ENCODE data around the gene FBN2.
A peak's percentile ranks its signal among the peaks of the same experiment; 100 is the strongest.

The FBN2 gene

DNA sequence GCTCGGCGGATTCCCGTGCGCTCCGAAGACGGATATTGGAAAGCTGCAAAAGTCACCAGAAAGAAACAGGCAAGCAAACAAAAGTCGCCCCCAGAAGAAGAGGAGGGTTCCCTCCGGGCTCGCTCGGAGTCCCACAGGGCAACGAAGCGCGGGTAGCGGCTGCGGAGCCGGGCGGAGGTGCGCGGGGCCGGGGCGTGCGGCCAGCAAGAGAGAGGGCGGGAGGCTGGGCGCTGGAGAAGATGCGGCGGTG lies at the start of gene FBN2:
FBN2 (minus strand) TSS at position 246 of the 250 bp plus-strand sequence. CDS start 642 bp downstream, outside the sequence.
- no peak for DNase-seq (ENCODE audit: low spot score)

DNA sequence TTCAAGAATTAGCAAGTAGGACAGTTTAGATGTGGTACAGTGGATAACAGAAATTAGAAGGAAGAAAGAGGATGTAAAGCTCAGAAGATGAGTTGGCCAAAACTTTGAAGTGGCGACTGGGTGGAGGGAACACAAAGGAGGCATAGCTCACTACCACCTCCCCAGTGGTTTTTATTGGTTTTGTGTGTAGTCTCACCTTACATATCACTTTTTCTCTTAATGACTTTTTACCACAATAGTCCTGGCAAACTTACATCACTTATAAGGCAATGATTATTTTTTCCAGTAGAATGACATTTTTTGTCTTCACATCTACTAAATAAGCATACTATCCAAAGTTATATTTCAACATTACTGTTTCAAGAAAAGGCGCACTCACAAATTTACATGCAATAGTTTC lies 49.2 kb upstream of the FBN2 start:
- DNase-seq (ENCODE audit: low spot score), result no peak

DNA sequence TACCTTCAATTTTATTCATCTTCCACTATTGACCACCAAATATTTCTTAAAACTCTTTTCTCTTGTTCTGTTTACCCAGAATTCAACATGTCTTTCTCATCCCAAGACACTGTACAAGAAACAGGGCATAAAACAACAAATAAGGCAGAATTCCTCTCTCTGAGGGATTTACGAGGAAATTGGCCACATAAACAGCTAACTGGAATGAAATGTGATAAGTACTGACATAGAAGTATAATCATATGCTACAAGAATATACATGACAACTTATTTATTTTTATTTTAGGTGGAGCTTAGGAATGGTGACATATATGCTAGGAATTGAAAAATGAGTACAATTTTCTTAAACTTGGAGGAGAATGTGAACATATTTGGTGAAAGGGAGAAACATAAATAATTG lies 48.8 kb upstream of the FBN2 start:
- no peak for DNase-seq (ENCODE audit: low spot score)

DNA sequence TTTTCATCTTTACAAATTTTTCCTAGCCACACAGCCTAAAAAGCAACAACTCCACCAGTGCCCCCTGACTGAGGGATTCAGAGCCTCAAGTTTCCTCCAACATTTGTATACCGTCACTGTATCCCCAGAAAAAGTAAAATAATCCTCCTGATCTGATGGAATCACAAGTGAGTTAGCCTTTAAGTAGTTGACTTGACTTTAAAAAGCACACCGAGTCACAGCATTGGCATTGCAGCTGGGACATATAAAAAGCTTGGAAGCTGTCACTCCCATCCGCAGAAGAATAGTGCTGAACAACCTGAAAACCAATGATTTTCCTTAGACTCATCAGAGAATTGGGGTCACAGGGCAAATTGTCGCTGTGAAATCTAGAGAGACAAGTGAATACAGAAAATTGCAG lies 41.6 kb upstream of the FBN2 start:
- DNase-seq (ENCODE audit: low spot score), result no peak

DNA sequence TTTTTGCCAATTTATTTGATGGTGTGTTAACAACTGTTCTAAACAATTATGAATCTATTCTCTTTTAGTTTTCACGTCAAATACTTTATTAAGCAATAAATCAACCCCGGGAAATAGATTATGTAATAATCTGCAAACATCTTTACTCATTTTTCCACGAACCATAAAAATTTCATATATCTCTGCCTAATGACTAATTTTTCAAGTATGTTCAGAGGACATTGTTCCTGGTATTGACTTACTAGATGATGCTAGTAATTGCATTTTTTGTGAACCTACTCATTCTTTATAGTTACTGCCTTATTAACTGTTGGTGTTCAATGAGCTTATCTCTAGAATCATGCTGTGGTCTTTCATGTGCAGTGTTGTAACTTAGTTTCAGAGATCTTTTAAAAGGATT lies 41.0 kb upstream of the FBN2 start:
- DNase-seq (ENCODE audit: low spot score), result no peak

DNA sequence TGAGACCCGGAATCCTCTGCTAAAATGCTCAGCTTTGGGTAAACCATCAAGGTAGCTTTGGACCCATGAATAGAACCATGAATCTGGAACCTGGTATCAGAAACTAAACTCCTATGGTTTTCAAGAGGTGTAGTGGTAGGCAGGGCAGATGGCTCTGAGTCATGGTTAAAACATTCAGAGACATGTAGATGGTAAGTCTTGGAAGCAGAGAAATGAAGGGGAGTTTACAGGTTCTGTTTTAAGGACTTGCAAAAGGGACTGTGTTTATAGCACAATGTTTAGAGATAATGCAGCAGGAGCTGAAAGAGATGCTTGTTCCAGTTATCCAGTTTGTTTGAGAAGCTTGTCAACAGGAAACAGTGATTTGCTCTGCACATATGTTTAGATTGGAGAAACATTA lies 36.0 kb upstream of the FBN2 start:
- DNase-seq (ENCODE audit: low spot score), result no peak

DNA sequence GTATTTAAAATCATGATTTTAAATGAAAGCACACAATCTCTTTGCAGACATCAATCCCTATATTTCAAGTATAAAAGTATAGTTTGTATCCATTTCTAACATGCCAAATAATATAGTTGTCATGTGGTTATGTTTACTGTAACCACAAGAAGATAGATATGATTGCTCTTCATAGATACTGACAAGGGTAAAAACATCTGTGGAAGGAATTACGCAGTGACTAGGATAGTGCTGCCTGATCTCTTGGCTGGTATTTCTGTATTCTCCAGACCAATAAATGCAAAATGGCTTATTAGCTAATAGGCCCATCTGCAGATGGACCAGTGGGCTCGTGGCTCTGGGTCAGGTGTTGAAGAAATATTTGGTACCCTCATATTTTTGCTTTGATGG lies 34.9 kb upstream of the FBN2 start:
- no peak for DNase-seq (ENCODE audit: low spot score)

DNA sequence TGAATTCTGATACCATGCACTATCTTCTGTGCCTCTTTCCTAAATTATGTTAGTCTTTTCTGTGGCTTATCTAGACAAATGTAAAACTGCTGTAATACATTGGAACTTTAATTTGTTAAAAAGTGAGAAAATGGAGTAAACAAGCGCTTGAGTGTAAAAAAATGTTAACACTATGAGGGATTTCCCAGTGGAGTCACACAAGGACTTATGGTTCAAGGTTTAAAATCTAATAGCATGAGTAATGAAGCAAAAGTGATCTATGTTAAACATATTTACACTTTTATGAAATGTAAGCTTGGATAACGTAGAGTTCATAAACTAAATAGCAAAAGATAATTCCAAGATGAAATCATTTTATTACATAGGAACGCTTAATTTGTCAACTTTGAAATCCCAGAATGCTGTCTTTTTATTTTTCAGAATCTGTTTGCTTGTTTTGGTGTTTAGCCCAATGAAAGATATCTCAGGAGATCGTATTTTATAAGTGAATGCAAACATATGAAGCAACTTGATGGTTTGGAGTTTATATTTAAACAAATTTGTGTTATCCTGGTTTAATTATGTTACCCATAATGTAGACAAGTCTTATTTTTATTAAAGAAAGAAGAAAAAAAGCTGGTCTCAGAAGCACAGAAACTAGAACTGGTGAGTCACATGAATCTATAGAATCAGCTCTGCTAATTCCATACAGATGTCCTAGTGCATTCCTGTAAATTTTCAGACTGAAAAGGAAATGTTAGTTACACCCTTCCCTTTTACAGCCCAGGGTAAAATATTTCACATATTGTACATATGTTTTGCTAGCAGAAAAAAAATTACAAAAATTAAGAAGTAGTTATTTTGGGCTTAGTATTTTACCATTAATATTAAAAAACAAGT lies 34.2 kb upstream of the FBN2 start:
- DNase-seq (ENCODE audit: low spot score), result no peak

DNA sequence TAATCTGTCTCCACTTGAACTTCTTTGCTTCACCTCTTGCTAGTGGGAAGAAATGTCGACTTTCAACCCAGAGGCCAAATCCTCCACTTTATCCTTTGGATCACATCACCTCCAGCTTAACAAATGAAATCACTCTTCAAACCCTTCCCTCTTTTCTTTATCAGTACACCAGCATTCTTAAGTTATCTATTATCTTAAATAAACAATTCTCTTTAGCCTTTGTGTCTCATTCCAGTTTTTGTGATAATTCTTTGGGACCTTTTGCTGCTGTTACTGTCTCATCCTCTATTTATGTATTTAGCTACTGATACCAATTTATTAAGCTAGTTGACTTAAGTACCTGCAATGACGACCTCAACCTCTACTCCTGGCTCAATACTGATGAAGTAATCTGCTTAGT lies 28.1 kb upstream of the FBN2 start:
- DNase-seq (ENCODE audit: low spot score), result no peak

DNA sequence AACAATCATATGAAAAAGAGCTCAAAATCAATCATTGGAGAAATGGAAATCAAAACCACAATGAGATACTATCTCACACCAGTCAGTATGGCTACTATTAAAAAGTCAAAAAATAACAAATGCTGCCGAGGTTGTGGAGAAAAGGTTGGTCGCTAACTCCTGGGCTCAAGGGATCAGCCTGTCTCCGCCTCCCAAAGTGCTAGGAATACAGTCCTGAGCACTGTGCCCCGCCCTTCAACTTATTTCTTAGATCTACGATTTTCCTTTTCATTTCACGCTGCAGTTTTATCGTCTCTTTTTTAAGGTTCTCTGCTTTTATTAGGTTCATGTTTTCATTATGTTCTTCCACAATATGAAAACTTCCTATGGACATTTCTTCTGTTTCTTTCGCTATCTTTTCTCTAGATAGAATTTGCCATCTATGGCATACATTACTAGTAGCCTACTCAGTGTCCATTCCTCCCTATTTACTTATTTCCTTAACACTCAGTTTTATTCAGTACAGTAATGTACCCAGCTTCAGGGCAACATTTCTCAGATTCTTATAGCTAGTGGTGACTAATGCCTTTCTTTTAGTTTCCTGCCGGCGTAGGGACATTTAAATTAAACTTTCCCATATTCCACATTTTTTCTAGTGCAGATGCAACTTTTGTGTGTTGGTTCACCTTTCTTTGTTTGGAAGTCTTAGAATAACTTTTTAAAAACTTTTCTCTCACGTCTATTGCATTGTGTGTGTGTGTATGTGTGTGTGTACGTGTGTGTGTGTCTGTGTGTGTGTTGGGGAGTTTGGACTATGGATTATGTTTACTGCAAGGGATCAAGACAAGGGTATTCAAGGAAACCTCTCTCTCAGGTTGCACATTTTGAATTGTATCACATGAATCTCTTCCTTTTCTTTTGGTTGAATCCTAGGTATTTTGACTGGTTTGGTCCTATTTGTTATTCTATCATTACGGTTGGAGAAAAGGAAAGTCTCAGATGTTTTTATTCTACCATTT lies 21.6 kb upstream of the FBN2 start:
- DNase-seq (ENCODE audit: low spot score), result no peak

DNA sequence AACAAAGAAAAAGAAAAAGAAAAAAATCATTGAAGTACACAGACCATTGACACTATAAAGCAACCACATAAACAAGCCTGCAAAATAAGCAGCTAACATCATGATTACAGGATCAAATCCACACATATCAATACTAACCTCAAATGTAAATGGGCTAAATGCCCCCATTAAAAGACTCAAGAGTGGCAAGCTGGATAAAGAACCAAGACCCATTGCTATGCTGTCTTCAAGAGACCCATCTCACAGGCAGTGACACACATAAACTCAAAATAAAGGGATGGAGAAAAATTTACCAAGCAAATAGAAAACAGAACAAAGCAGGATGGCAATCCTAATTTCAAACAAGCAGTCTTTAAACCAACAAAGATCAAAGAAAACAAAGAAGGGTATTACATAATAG lies 15.7 kb upstream of the FBN2 start:
- no peak for DNase-seq (ENCODE audit: low spot score)

DNA sequence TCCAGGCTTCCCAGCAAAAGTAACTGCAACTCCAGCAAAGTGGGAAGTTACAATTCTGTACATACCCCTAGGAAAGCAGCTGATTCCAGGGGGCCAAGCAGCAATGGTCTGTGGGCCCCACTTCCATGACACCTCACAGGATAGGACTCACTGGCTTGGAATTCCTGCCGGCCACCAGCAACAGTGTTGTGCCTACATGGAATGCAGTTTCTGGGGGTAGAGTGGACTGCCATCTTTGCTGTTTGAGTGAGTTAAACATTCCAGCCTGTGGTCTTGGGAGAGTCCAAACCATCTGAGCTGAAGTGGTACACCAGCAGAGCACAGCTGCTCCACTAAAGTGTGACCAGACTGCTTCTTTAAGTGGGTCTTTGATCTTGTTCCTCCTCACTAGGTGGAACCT lies 13.4 kb upstream of the FBN2 start:
- DNase-seq (ENCODE audit: low spot score), result no peak

DNA sequence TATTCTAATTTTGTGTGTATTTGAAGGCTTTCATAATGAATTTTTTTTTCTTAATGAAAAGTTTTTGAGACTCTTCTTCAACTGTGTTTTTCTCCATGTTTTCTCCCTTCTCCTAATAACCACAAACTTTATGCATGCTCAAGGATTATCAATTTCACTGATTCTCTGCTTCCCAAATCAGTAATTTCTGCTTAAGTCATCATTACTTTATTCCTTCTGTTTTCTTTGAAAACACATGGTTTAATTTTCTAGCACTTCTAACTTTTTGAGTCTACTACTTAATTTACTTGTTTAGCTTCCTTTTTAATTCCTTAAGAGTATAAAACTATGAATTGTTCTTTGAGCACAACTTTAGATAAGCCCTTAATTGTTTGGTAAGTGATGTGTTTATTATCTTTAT lies 11.5 kb upstream of the FBN2 start:
- DNase-seq (ENCODE audit: low spot score), result no peak

DNA sequence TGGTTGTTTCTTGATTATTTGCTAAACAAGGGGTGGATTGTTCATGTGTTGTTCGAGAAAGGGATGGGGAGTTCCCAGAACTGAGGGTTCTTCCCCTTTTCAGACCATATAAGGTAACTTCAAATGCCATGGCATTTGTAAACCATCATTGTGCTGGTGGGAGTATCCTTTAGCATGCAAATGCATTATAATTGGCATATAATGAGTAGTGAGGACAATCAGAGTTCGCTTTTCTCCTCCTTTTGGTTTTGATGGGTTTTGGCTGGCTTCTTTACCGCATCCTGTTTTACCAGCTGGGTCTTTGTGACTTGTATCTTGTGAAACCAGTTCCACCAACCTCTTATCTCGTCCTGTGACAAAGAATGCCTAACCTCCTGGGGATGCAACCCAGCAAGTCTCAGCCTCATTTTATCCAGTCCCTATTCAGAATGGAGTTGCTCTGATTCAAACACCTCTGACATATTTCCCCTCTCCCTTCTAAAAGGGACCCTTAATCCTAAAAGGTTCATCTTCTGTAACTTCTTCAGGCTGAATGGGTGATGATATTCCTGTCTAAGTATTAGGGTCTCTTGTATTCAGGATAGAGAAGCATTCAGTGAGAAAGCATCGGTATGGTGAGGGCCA lies 8.7 kb upstream of the FBN2 start:
- DNase-seq (ENCODE audit: low spot score), result no peak

DNA sequence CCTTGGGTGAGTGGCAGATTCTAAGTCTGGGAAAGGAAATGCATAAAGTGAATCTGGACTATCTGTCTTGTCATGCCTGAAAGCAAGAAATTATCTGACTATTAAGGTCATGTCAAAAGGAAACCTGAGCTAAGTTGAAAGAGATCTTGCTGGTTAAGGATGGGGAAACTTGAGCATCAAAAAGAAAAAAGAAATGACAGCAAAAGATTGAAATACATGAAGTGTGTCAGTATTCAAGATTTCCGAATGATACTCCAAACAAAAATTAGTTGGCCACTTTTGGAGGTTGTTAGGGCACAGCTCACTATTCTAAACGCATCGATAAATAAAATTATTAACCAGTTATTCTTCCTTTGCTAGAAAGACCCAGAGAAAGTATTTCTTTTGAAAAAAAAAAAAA lies 3.3 kb upstream of the FBN2 start:
- DNase-seq (ENCODE audit: low spot score), result no peak

DNA sequence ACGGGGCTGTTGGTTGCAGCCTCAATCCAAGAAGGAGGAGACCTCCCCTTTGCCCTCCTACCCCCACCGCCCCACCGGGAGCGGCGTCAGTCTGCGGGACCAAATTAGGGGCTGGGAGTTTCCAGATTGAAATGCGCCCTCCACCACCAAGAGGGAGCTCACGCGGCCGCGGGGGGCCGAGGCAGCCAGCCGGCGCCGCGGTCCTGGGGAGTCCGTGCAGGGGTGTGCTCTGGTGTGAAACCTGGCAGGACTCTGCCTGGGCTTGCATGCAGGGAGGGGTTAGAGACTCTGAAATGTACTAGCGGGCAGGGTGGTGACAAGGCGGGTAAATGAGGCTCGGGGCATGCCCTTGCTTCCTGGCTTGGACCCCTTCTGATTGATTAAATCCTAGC lies 989 bp upstream of the FBN2 start:
- no peak for DNase-seq (ENCODE audit: low spot score)

DNA sequence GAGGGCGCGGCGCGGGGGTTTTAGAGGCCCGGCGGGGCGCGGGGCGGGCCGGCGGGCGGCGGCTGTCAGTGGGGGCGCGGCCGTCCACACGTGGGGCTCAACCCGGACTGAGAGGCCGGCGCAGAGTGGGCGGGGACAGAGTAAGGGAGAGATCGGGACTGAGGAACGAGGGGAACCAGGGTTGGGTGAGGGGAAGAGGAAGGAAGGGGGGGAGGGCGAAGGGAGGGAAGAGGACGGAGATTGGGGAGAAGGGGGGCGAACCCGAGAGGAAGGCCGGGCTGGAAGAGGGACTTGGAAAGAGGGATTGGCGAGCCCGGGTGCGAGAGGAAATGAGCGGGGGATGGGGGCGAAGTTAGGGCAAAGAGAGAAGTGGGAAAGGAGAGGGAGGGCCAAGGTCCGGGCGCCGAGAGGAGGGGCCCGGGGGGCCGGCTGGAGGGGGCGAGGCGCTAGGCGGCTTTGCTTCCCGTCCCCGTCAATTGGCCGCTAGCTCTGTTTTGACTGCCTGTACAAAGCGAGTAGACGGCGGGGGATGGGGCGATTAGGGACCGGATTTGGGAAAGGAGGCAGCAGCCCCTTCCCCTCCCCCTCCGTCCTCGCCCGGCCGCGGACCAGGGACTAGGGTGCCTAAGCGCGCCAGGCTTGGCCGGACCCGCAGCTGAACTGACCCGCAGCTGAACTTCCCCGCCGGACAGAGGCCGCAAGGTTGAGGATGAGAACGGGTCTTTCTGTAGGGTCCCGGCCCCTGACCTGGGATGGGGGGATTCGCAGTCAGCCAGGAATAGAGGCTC lies 399 bp upstream of the FBN2 start:
- peak; percentile 26 for DNase-seq (ENCODE audit: low spot score)

DNA sequence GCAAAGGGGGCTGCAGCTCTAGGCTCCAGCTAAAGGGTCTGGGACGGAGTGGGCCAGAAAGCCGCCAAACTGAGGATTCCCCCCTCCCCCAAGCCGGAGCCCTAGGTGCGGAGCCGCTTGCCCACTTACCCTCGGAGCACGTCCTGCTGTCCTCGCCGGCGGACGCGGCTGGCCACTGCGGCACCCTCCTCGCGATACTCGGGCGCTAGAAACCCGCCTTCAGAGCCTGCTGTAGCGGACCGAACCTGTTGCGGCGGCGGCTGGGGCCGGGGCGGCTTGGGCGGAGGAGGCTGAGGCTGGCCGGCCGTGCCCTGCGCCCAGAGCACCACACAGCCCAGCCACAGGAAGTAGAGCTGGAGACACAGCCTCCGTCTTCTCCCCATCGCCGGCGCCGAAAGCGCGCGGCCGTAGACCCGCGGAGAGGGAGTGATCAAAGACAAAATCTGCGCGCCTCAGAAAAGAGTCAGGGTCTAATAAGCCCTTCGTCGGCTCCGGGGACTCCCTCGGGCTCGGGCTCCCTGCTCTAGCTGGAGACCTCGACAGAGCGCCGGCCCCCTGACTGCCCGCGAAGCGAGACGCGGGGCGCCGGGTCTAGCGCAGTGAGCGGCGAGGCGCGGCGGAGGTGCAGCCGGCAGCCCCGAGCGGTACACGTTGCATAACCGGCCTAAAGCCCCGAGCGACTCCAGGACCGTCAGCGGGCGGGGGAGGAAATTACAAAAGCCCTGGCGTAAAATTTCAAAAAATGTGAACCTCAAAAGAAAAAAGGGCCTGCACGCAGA lies 635 bp downstream of the FBN2 start:
- peak; percentile 49 for DNase-seq (ENCODE audit: low spot score)

DNA sequence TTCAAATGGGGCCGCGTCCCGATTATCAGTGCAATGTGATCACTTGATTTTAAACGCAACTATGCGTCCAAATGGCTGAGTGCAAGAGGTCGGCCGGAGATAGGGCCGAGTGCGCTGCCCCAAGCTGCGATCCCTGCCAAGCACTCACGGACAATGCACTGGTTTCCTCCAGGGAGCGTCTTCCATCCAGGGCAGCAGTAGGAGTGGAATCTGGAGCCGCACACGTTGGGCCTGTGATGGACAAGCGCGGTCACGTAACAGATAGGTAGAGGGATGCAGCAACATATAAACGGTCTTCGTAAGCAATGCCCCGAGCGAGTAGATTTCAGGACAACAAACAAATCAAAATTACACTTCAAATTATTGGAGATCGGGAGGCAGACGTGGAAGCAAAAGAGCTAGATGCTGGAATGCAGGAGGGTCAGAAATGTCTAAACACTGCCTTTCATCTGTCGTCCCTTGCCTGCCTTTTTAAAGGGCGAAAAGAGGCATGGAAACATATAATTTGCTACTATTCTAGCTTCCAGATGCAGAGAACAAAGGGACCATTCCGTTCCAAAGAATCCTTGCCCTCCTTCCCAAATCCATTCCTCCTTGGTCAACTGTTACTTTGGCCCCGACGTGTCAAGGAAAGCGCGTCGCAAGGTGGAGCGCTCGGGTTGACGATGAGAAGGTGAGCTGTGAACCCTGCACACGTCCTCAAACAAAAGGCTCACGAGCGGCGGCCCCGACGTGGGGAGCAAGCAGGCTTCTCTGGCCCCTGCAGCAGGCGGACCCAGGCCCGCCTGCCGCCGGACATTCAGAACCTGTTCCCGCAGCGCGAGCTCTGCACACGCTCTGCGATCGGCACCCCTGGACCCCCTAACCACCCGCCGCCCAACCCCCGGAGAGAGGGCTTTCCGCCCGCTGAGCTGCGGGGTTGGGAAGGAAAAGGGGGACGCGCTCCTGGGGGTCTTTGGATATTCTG lies 1.5 kb downstream of the FBN2 start:
- DNase-seq (ENCODE audit: low spot score), result no peak

DNA sequence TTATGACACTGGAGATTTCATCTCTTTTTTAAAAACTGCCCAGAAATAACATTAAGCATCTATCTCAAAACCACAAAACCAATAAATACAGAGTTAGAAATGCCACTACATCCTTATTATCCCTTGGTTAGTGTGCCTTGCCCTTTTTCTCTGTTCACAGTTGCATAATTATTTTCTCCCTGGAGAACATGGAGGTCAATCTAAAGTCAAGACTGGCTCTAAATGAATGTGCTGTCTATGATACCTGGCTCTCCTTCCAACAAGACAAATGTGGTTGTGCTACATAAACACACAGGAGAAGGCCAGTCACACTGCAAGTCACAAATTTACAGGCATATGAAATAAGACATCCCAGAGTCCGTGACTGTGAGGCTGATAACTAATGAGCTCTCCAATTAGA lies 2.8 kb downstream of the FBN2 start:
- no peak for DNase-seq (ENCODE audit: low spot score)

Data from AG20443 (cell line).